Spleen (tissue), 11 donors: ENCODE data around the gene ACR. TPM values are rescaled to one million over a fixed set of nuclear protein-coding genes. Genes with fewer than 3 reads are reported as not detected.

Source experiments
- DNase-seq: peaks from one replicate; pipeline ENCODE4 v3.0.0-alpha.2; 2020
- H3K27ac ChIP-seq, 8 donors: fragments of 200-600 bp; sonication (generic) in 7 of 8; 1 replicate in 4 of 8; 2 replicates in 4 of 8; pipeline versions ENCODE4 v1.5.0 to v1.8.0; 2016 to 2021; ENCODE audit warnings: inconsistent platforms in 4 of 8, mild to moderate bottlenecking in 4 of 8, moderate library complexity in 1 of 8
- H3K27me3 ChIP-seq, 7 donors: fragments of 200-600 bp; sonication (generic) in 6 of 7; replicated peaks in 1 of 7; 1 replicate in 4 of 7; 2 replicates in 3 of 7; pipeline versions ENCODE4 v1.5.0 to v1.8.0; 2016 to 2021; ENCODE audit warnings: inconsistent platforms in 3 of 7, mild to moderate bottlenecking in 1 of 7
- H3K36me3 ChIP-seq, 6 donors: fragments of 200-600 bp; sonication (generic) in 5 of 6; 1 replicate in 4 of 6; 2 replicates in 2 of 6; pipeline versions ENCODE4 v1.5.0 to v1.8.0; 2016 to 2021; ENCODE audit warnings: inconsistent platforms in 2 of 6
- H3K4me1 ChIP-seq, 6 donors: fragments of 200-600 bp; sonication (generic) in 5 of 6; 1 replicate in 3 of 6; 2 replicates in 3 of 6; pipeline versions ENCODE4 v1.5.0 to v1.8.0; 2016 to 2021; ENCODE audit warnings: inconsistent platforms in 3 of 6
- H3K4me3 ChIP-seq, 8 donors: fragments of 200-600 bp; sonication (generic) in 7 of 8; 1 replicate in 4 of 8; 2 replicates in 4 of 8; pipeline versions ENCODE4 v1.5.0 to v1.8.0; 2016 to 2021; ENCODE audit warnings: inconsistent platforms in 4 of 8, mild to moderate bottlenecking in 4 of 8, moderate library complexity in 2 of 8
- H3K9me3 ChIP-seq, 8 donors: fragments of 200-600 bp; sonication (generic) in 7 of 8; 1 replicate in 4 of 8; 2 replicates in 4 of 8; pipeline versions ENCODE4 v1.5.0 to v1.8.0; 2016 to 2021; ENCODE audit warnings: inconsistent platforms in 4 of 8
- POLR2A ChIP-seq, 3 donors: fragments of 450-650 bp; IDR thresholded peaks; one replicate each; pipeline ENCODE4 v1.5.1; 2017; ENCODE audit warnings: antibody characterized with exemption in 3 of 3, mild to moderate bottlenecking in 1 of 3
- POLR2AphosphoS5 ChIP-seq, 3 donors: sonication (generic); formaldehyde crosslinking; IDR thresholded peaks; one replicate each; pipeline ENCODE4 v1.5.1; 2017; ENCODE audit warnings: antibody characterized with exemption in 3 of 3
- WGBS, 5 donors: extraction: QIAGEN DNeasy Blood & Tissue Kit in 3 of 5; methylation state at CpG; one replicate each; pipeline versions ENCODE4 v1.1.5 to v1.1.7; 2013 to 2018; 5-methylcytosine and 5-hydroxymethylcytosine counted together
- intact Hi-C: fragments of 100-400 bp; cut with DNase I; formaldehyde crosslinking; loops from one replicate; pipeline ENCODE4 v1.15.0; 2023; ENCODE audit warnings: low total_unique reads
- polyA plus RNA-seq, 3 donors: library from polyadenylated mRNA; stranded (reverse); fragments of 200-250 nt; gene quantifications; one replicate each; pipeline ENCODE4 v1.2.1, GENCODE V29; 2013
- total RNA-seq, 7 donors: library from RNA; depleted of rRNA in 3 of 7; stranded (reverse); fragments of >200 nt in 3 of 7; fragmentation: NEBNext Ultra II Directional in 4 of 7; extraction: Animal tissue kit (Norgen Biotek cat#: 25700) in 4 of 7; gene quantifications; one replicate each; pipeline versions ENCODE4 v1.1.0 to v1.2.1, GENCODE V29; 2016 to 2021
- TF ChIP-seq, protein P1 (sequence below), 11 experiments: fragments of 200-600 bp in 7 of 11; fragments of 450-650 bp in 4 of 11; sonication (generic) in 4 of 11; IDR thresholded peaks in 8 of 11; conservative IDR thresholded peaks in 3 of 11; 1 replicate in 7 of 11; 2 replicates in 4 of 11; pipeline versions ENCODE4 v1.4.0 to v1.8.0; 2016 to 2021; ENCODE audit warnings: antibody characterized with exemption in 11 of 11, inconsistent platforms in 4 of 11, mild to moderate bottlenecking in 1 of 11
- donor health status: healthy with polysubstance abuse.
- donor health status: DM: no; HTN: no; CAD: no; lungs with moderate emphysema.
- donor health status: DM: no; HTN: no; CAD: no.
- donor health status: Bipolar disorder and iron deficiency.
- donor health status: healthy.
- donor health status: DM: no; HTN: no; CAD: no.
- donor health status: DM: yes; HTN: yes; CAD: no.

ACR gene
- total and polyA plus RNA-seq, 10 donors, result 0.21 to 12.5 (median 1.7) TPM

DNA sequence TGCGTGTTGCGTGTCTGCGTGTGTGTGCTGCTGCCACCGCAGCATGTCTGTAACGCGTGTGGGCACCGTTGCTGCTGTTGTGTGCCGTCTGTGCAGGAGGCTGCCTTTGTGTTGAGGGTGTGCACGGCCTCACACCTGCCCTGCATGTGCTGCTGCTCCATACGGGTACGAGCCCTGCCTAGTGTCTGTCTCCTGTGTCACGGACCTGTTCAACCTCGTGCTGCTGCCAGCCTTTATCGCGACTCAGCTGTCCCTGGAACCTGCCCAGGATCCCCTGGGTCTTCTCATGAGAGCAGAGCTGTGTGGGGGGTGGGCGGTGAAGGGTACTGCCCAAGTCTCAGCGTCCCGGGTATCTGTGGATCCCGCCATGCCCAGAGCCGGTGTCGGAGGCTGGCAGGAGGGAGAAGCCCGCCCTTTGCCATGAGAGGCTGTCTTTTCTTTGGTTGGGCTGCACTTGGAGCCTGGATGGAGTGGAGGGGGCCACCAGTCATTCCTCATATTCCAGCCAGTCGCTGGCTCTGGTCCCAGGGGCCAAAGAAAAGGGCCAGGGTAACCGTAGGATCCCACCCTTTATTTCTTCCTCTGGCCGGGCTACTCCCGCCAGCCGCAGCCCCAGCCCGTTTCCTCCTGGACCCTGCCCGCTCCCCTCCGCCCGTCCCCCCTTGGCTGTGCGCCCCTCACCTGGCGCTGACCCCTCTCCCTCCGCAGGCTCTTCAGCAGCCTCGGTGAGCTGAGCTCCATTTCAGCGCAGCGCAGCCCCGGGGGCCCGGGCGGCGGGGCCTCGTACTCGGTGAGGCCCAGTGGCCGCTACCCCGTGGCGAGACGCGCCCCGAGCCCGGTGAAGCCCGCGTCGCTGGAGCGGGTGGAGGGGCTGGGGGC is 7.8 kb upstream of the ACR start:
- WGBS, 5 donors, result 75 to 87% (median 82%) methylated on average over 41 to 54 of the region's 54 CpGs
- peaks cover 0 to 61% (median 9%) of the 10 kb centered on the region in 6 donors for H3K36me3 ChIP-seq
- H3K27me3 ChIP-seq, result peaks cover 0 to 20% (median 0%) of the 10 kb centered on the region in 7 donors
- peaks cover 0 to 72% (median 52%) of the 10 kb centered on the region in 6 donors for H3K4me1 ChIP-seq
- peak in 2 of 3 donors; percentile 8 to 9 for TF ChIP-seq POLR2AphosphoS5 (IDR thresholded peaks at IDR 0.05)
- no peak for TF ChIP-seq POLR2A (IDR thresholded peaks at IDR 0.05)
- no peaks in the 10 kb centered on the region for H3K9me3 ChIP-seq
- no peak overlapping the region for H3K4me3 ChIP-seq
- H3K27ac ChIP-seq, result peak overlapping the region in 1 of 8 donors; percentile 7
- peak; percentile 75 for DNase-seq
- intact Hi-C loops, result no loop called here

GRCh38 chr22:50730941-50731661 is 6.9 kb upstream of the ACR start:
- peak overlapping the region in 4 of 8 donors; percentile 10 to 49 (median 28) for H3K27ac ChIP-seq

GRCh38 chr22:50731811-50732624 is 6.0 kb upstream of the ACR start:
- no peak for TF ChIP-seq POLR2A (IDR thresholded peaks at IDR 0.05)
- TF ChIP-seq, protein P1, sequence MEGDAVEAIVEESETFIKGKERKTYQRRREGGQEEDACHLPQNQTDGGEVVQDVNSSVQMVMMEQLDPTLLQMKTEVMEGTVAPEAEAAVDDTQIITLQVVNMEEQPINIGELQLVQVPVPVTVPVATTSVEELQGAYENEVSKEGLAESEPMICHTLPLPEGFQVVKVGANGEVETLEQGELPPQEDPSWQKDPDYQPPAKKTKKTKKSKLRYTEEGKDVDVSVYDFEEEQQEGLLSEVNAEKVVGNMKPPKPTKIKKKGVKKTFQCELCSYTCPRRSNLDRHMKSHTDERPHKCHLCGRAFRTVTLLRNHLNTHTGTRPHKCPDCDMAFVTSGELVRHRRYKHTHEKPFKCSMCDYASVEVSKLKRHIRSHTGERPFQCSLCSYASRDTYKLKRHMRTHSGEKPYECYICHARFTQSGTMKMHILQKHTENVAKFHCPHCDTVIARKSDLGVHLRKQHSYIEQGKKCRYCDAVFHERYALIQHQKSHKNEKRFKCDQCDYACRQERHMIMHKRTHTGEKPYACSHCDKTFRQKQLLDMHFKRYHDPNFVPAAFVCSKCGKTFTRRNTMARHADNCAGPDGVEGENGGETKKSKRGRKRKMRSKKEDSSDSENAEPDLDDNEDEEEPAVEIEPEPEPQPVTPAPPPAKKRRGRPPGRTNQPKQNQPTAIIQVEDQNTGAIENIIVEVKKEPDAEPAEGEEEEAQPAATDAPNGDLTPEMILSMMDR (IDR thresholded peaks at IDR 0.05 in 8 of 11, conservative IDR thresholded peaks at IDR 0.05 in 3 of 11), result peak; percentile 41 to 73 (median 63)
- peak; percentile 64 to 71 (median 67) for TF ChIP-seq POLR2AphosphoS5 (IDR thresholded peaks at IDR 0.05)
- intact Hi-C loops, result no loop called here
- H3K4me1 ChIP-seq, result peaks cover 0 to 54% (median 40%) of the 10 kb centered on the region in 6 donors
- no peak overlapping the region for H3K4me3 ChIP-seq
- H3K9me3 ChIP-seq, result no peaks in the 10 kb centered on the region
- WGBS, 5 donors, result 64 to 81% (median 69%) methylated on average over 22 to 32 of the region's 32 CpGs
- peaks cover 0 to 20% (median 0%) of the 10 kb centered on the region in 7 donors for H3K27me3 ChIP-seq
- H3K27ac ChIP-seq, result peak overlapping the region in 4 of 8 donors; percentile 10 to 49 (median 28)
- H3K36me3 ChIP-seq, result peaks cover 0 to 44% (median 3%) of the 10 kb centered on the region in 6 donors
- DNase-seq, result peak; percentile 79

More at GRCh38 chr22:50730941-50731661, 6.9 kb upstream of the ACR start:
- Histone ChIP-seq H3K4me3 (no peak overlapping the region), H3K9me3 (no peaks in the 10 kb centered on the region), H3K27me3 (peaks cover 0 to 20% (median 0%) of the 10 kb centered on the region in 7 donors), H3K4me1 (peaks cover 0 to 63% (median 48%) of the 10 kb centered on the region in 6 donors), H3K36me3 (peaks cover 0 to 53% (median 5%) of the 10 kb centered on the region in 6 donors)
- WGBS, 5 donors, result 74 to 85% (median 77%) methylated on average over 71 to 76 of the region's 76 CpGs
- TF ChIP-seq POLR2AphosphoS5 (IDR thresholded peaks at IDR 0.05), result peak; percentile 28 to 50 (median 49)
- TF ChIP-seq, protein P1 (IDR thresholded peaks at IDR 0.05 in 8 of 11, conservative IDR thresholded peaks at IDR 0.05 in 3 of 11), result no peak
- peak; percentile 74 for DNase-seq
- intact Hi-C loops, result no loop called here

DNA sequence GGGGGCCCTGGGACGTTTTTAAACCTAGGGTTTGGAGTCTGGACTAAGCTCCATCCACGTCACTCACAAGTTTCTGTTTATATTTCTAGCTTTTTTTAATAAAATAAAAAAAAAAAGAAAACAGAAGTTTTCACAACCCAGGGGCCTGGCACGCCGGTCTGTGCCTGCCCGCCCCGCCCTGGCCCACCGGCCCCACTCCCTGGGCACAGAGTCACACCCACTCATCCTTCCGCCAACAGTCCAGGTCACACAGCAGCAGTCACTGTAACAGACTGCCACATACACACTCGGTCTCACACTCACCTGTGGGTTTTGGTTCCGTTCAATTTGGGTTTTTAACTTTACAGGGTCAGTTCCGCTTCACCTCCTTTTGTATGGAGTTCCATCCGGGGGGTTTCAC is 5.3 kb upstream of the ACR start:
- intact Hi-C loops, result no loop called here
- DNase-seq, result no peak
- H3K4me1 ChIP-seq, result peaks cover 0 to 47% (median 34%) of the 10 kb centered on the region in 6 donors
- peaks cover 0 to 39% (median 3%) of the 10 kb centered on the region in 6 donors for H3K36me3 ChIP-seq
- 69 to 85% (median 76%) methylated on average over 12 of the region's 12 CpGs for WGBS, 5 donors
- no peak overlapping the region for H3K4me3 ChIP-seq
- TF ChIP-seq, protein P1 (IDR thresholded peaks at IDR 0.05 in 8 of 11, conservative IDR thresholded peaks at IDR 0.05 in 3 of 11), result no peak
- TF ChIP-seq POLR2AphosphoS5 (IDR thresholded peaks at IDR 0.05), result no peak
- no peak for TF ChIP-seq POLR2A (IDR thresholded peaks at IDR 0.05)
- H3K9me3 ChIP-seq, result no peaks in the 10 kb centered on the region
- H3K27me3 ChIP-seq, result peaks cover 0 to 20% (median 0%) of the 10 kb centered on the region in 7 donors
- no peak overlapping the region for H3K27ac ChIP-seq
